HepG2 (cell line): ENCODE measurements around the gene SLC22A7. TPM values are rescaled to one million over a fixed set of nuclear protein-coding genes. Genes with fewer than 3 reads are reported as not detected.

ENCODE experiments used
- CC2D1A ChIP-seq: sonication (generic); formaldehyde crosslinking; IDR thresholded peaks from 2 replicates; pipeline ENCODE4 v1.8.1; 2023; ENCODE audit warnings: mild to moderate bottlenecking, missing genetic modification reagents
- HOXA3 ChIP-seq: sonication (generic); formaldehyde crosslinking; IDR thresholded peaks from 2 replicates; pipeline ENCODE4 v1.5.0; 2020; ENCODE audit warnings: missing genetic modification reagents
- KAT2B ChIP-seq: fragments of 150-350 bp; IDR thresholded peaks from 2 replicates; pipeline ENCODE4 v1.6.1; 2014; ENCODE audit warnings: low read depth, low read length, borderline replicate concordance
- MAFF ChIP-seq: IDR thresholded peaks from 2 replicates; pipeline ENCODE4 v1.6.1; 2011; ENCODE audit warnings: low read depth, low read length, improper control_type of control experiment
- MIER2 ChIP-seq: IDR thresholded peaks from 2 replicates; pipeline ENCODE4 v1.6.1; 2016; ENCODE audit warnings: missing biosample characterization, missing genetic modification reagents
- MXI1 ChIP-seq: IDR thresholded peaks from 3 replicates; pipeline ENCODE4 v1.6.1; 2012; ENCODE audit warnings: low read depth, low read length, inconsistent platforms, borderline replicate concordance
- NFKBIZ ChIP-seq: IDR thresholded peaks from 2 replicates; pipeline ENCODE4 v1.6.1; 2018; ENCODE audit warnings: missing genetic modification reagents, missing compliant biosample characterization
- POLR2AphosphoS2 ChIP-seq: IDR thresholded peaks from 2 replicates; pipeline ENCODE4 v1.6.1; 2011; ENCODE audit warnings: low read depth, low read length, improper control_type of control experiment
- ZFAT ChIP-seq: sonication (generic); formaldehyde crosslinking; conservative IDR thresholded peaks from 2 replicates; pipeline ENCODE4 v1.8.1; 2023; ENCODE audit warnings: missing genetic modification reagents, inconsistent platforms
- ZNF121 ChIP-seq: sonication (generic); formaldehyde crosslinking; IDR thresholded peaks from 2 replicates; pipeline ENCODE4 v1.5.0; 2020; ENCODE audit warnings: mild to moderate bottlenecking, missing genetic modification reagents
- ZNF382 ChIP-seq: sonication (generic); formaldehyde crosslinking; IDR thresholded peaks from 2 replicates; pipeline ENCODE4 v1.5.0; 2020; ENCODE audit warnings: missing genetic modification reagents, mild to moderate bottlenecking, borderline replicate concordance
- ZNF451 ChIP-seq: sonication (generic); formaldehyde crosslinking; IDR thresholded peaks from 2 replicates; pipeline ENCODE4 v1.5.0; 2020; ENCODE audit warnings: mild to moderate bottlenecking, missing genetic modification reagents
- ZNF589 ChIP-seq: sonication (generic); formaldehyde crosslinking; conservative IDR thresholded peaks from 2 replicates; pipeline ENCODE4 v1.8.0; 2022; ENCODE audit warnings: mild to moderate bottlenecking, moderate library complexity, missing genetic modification reagents
- ZNF749 ChIP-seq: sonication (generic); formaldehyde crosslinking; IDR thresholded peaks from 2 replicates; pipeline ENCODE4 v1.8.0; 2022; ENCODE audit warnings: mild to moderate bottlenecking, missing genetic modification reagents, moderate library complexity, borderline replicate concordance
- polyA plus RNA-seq, 8 experiments: library from polyadenylated mRNA; depleted of rRNA in 3 of 8; stranded (reverse) in 7 of 8; unstranded in 1 of 8; fragments of >200 nt; fragmentation: Illumina TruSeq in 4 of 8; extraction: Trizol in 4 of 8; gene quantifications; 2 replicates each; pipeline versions ENCODE4 v1.2.1 to v1.2.3, GENCODE V29; 2011 to 2016; ENCODE audit warnings: low read depth in 4 of 8, missing spikeins in 1 of 8, mixed read lengths in 1 of 8; ENCODE audit not compliant: insufficient read depth in 1 of 8
- total RNA-seq, 5 experiments: library from RNA; depleted of rRNA; stranded (reverse); fragments of >200 nt; fragmentation: Illumina TruSeq; extraction: Trizol; gene quantifications; 2 replicates each; pipeline ENCODE4 v1.2.3, GENCODE V29; 2016; ENCODE audit warnings: low read depth in 1 of 5
- TF ChIP-seq, protein P1 (sequence below): sonication (generic); formaldehyde crosslinking; IDR thresholded peaks from 2 replicates; pipeline ENCODE4 v1.9.0; 2021; ENCODE audit warnings: missing genetic modification reagents, mild to moderate bottlenecking, borderline replicate concordance
- TF ChIP-seq, protein P2 (sequence below): sonication (generic); formaldehyde crosslinking; IDR thresholded peaks from 2 replicates; pipeline ENCODE4 v1.4.0; 2020; ENCODE audit warnings: mild to moderate bottlenecking, missing genetic modification reagents
- TF ChIP-seq, protein P3 (sequence below): sonication (generic); formaldehyde crosslinking; IDR thresholded peaks from 2 replicates; pipeline ENCODE4 v1.9.0; 2021; ENCODE audit warnings: missing genetic modification reagents, borderline replicate concordance
- TF ChIP-seq, protein P4 (sequence below): sonication (generic); formaldehyde crosslinking; IDR thresholded peaks from 2 replicates; pipeline ENCODE4 v1.4.0; 2020; ENCODE audit warnings: mild to moderate bottlenecking, missing genetic modification reagents

SLC22A7 gene
- total and polyA plus RNA-seq, 2 of the 13 experiments (the other 11 are each of a cell fraction or from before 2014, with no cell fraction given): 5.3 to 22.6 TPM

DNA sequence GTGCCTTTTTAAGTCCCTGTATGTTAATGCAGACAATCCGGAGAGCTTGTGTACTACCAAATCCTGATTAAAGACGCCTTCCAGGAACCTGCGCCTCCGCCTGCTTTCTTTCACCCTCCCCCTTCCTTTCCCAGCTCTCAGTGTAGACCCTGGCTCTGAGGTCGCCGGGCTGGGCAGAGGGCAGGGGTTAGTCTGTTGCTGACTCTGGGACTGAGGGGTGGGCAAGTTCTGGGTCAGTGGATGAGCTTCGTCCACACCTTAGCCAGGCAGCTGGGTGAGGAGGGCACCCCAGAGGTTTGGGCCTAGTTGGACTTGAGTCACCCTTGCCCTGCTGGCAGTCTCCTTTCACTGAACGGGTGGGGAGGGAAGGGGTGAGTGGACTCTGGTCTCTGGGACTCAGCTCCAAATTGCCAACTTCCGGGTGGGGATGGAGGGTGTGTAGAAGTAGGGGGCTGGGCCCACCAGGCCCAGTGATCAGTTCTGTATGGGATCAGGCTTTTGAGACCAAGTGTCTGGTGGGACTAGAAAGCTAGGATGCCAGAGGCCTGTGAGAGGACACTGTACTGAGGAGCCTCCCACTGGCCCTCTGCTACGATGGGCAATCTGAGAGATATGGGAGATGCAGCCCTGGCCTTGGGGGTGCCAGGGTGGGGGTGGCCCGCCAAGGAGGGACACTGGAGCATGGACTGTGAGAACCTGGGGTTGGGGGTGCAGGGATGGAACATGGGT lies 21.3 kb upstream of the SLC22A7 start (continued):
- TF ChIP-seq, protein P1, sequence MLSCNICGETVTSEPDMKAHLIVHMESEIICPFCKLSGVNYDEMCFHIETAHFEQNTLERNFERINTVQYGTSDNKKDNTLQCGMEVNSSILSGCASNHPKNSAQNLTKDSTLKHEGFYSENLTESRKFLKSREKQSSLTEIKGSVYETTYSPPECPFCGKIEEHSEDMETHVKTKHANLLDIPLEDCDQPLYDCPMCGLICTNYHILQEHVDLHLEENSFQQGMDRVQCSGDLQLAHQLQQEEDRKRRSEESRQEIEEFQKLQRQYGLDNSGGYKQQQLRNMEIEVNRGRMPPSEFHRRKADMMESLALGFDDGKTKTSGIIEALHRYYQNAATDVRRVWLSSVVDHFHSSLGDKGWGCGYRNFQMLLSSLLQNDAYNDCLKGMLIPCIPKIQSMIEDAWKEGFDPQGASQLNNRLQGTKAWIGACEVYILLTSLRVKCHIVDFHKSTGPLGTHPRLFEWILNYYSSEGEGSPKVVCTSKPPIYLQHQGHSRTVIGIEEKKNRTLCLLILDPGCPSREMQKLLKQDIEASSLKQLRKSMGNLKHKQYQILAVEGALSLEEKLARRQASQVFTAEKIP (CRISPR knock-in tag): no peak
- TF ChIP-seq, protein P2, sequence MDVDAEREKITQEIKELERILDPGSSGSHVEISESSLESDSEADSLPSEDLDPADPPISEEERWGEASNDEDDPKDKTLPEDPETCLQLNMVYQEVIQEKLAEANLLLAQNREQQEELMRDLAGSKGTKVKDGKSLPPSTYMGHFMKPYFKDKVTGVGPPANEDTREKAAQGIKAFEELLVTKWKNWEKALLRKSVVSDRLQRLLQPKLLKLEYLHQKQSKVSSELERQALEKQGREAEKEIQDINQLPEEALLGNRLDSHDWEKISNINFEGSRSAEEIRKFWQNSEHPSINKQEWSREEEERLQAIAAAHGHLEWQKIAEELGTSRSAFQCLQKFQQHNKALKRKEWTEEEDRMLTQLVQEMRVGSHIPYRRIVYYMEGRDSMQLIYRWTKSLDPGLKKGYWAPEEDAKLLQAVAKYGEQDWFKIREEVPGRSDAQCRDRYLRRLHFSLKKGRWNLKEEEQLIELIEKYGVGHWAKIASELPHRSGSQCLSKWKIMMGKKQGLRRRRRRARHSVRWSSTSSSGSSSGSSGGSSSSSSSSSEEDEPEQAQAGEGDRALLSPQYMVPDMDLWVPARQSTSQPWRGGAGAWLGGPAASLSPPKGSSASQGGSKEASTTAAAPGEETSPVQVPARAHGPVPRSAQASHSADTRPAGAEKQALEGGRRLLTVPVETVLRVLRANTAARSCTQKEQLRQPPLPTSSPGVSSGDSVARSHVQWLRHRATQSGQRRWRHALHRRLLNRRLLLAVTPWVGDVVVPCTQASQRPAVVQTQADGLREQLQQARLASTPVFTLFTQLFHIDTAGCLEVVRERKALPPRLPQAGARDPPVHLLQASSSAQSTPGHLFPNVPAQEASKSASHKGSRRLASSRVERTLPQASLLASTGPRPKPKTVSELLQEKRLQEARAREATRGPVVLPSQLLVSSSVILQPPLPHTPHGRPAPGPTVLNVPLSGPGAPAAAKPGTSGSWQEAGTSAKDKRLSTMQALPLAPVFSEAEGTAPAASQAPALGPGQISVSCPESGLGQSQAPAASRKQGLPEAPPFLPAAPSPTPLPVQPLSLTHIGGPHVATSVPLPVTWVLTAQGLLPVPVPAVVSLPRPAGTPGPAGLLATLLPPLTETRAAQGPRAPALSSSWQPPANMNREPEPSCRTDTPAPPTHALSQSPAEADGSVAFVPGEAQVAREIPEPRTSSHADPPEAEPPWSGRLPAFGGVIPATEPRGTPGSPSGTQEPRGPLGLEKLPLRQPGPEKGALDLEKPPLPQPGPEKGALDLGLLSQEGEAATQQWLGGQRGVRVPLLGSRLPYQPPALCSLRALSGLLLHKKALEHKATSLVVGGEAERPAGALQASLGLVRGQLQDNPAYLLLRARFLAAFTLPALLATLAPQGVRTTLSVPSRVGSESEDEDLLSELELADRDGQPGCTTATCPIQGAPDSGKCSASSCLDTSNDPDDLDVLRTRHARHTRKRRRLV (CRISPR knock-in tag): no peak; the same call in 1 of the 2 replicates
- TF ChIP-seq ZFAT (no peak), ZNF589 (CRISPR knock-in tag) (no peak), ZNF749 (CRISPR knock-in tag) (no peak), ZNF451 (CRISPR knock-in tag) (peak; percentile 87; the same call in 1 of the 2 replicates), MAFF (no peak), ZNF121 (CRISPR knock-in tag) (no peak), NFKBIZ (CRISPR knock-in tag) (no peak), ZNF382 (CRISPR knock-in tag) (no peak), POLR2AphosphoS2 (no peak), KAT2B (no peak), CC2D1A (CRISPR knock-in tag) (no peak), MXI1 (no peak), HOXA3 (CRISPR knock-in tag) (peak; percentile 49), MIER2 (CRISPR knock-in tag) (no peak)
- TF ChIP-seq, protein P3, sequence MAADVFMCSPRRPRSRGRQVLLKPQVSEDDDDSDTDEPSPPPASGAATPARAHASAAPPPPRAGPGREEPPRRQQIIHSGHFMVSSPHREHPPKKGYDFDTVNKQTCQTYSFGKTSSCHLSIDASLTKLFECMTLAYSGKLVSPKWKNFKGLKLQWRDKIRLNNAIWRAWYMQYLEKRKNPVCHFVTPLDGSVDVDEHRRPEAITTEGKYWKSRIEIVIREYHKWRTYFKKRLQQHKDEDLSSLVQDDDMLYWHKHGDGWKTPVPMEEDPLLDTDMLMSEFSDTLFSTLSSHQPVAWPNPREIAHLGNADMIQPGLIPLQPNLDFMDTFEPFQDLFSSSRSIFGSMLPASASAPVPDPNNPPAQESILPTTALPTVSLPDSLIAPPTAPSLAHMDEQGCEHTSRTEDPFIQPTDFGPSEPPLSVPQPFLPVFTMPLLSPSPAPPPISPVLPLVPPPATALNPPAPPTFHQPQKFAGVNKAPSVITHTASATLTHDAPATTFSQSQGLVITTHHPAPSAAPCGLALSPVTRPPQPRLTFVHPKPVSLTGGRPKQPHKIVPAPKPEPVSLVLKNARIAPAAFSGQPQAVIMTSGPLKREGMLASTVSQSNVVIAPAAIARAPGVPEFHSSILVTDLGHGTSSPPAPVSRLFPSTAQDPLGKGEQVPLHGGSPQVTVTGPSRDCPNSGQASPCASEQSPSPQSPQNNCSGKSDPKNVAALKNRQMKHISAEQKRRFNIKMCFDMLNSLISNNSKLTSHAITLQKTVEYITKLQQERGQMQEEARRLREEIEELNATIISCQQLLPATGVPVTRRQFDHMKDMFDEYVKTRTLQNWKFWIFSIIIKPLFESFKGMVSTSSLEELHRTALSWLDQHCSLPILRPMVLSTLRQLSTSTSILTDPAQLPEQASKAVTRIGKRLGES (CRISPR knock-in tag): no peak
- TF ChIP-seq, protein P4, sequence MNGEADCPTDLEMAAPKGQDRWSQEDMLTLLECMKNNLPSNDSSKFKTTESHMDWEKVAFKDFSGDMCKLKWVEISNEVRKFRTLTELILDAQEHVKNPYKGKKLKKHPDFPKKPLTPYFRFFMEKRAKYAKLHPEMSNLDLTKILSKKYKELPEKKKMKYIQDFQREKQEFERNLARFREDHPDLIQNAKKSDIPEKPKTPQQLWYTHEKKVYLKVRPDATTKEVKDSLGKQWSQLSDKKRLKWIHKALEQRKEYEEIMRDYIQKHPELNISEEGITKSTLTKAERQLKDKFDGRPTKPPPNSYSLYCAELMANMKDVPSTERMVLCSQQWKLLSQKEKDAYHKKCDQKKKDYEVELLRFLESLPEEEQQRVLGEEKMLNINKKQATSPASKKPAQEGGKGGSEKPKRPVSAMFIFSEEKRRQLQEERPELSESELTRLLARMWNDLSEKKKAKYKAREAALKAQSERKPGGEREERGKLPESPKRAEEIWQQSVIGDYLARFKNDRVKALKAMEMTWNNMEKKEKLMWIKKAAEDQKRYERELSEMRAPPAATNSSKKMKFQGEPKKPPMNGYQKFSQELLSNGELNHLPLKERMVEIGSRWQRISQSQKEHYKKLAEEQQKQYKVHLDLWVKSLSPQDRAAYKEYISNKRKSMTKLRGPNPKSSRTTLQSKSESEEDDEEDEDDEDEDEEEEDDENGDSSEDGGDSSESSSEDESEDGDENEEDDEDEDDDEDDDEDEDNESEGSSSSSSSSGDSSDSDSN: peak; percentile 45; the same call in 1 of the 2 replicates
